NCI-H774 (cell line): ENCODE data around the gene PACSIN2.
"Not testable (repeated sequence)": the region's sequence is repeated elsewhere in the genome, so short reads cannot be mapped to it uniquely, and the experiment has no call there.

Experiments used
- DNase-seq: peaks from one replicate; lab custom pipeline; 2025; lab: John Stamatoyannopoulos, UW

Gene PACSIN2

DNA sequence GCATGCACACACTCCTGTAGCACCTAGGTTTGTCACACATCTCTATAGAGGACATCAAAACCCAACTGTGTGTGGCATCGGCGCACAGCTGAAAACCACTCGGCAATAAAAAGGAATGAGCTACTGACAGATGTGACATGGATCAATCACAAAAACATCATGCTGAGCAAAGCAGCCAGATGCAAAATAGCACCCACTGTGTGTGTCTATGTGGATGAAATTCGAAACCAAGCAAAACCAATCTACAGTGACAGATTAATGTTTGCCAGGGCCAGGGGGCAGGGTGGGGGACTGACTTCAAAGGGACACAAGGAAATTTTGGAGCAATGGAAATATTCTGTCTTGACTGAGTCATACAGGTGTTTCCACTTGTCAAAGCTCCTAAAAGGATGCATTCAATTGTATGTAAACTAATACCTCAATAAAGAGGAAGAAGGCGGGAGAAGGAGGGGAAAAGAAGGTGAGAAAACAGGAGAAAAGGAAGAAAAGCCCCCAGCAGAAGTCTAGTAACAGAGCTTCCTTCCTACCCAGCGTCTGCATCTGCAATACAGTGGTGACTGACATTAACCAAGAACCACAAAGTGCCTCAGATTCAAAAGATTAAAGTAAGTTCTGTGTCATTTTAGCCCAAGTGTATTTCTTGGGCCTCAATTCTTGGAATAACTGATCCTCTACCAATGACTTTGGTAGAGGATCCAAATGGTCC is 49.8 kb downstream of the PACSIN2 start:
- DNase-seq: no peak

DNA sequence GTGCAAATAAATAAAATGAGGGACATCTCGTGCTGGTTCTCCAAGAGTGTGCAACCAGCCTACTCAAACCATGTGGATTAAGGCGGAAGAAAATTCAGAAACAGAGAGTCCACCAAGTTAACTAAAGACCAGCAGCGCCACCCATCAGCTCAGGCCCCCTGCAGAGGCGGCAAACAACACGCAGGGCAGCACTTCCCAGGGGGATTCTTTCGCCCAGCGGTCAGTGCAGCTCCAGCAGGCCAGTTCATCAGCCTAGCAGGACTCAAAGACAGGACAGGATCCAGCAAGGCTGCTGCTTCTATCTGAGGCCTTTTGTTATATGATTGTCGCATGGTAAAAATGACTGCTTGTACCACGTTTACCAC is 51.7 kb downstream of the PACSIN2 start:
- DNase-seq: no peak

DNA sequence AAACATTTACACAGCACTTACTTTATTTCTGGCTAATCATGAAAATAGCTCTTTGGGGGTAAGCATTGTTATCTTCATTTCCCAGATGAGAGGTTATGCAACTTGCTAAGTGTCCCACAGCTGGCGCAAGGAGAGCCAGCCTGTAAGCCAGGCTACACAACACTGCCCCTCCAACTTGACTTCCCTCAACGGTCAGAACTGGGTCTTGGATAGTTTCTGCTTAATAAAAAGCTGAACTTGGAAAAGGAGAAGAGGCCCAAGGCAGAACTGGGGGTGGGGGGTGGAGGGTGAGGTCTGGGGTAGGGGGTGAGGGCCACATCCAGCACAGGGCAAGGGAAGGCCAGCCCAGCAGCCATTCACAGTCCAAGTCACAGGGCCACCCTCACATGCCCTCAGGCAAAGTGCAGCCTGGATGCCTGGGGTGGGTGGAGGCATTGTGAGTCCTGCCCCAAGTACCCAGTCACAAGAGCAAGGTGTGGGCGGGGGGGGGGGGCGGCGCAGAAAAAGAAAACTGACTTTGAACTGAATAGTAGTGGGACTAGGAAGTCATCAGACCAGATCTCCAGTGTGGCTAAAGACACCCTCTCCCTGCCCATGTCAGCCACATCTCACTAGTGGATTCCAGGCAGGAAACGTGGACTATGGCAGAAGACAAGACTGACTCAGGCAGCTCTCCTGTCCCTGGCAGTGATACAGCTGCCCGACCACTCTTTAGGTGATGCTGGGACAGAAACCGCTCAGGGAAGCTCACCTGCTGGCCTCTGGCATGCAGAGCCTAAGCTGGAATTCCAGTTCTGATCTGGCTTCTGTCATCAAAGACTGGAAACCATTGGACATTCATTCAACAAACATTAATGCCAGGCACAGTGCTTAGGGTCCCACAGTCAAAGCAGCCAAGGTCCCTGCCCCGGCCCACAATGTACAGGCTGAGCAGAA is 52.4 kb downstream of the PACSIN2 start:
- DNase-seq: no peak

DNA sequence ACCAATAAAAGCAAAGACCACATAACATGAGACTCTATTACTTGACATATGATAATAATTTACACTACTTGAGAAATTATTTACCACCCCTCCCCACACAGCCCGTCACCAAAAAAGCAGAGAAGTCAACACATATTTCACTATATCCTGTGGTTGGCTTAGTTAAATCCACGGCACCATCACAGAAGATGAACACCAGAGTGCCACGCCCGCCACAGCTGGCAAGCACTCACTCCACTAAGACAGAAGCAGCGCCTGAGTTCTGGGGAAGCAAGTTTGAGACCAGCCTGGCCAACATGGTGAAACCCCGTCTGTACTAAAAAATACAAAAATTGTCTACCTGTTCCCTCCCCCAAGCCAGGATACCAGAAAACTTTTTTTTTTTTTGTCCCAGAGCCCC is 53.1 kb downstream of the PACSIN2 start:
- DNase-seq: no peak

DNA sequence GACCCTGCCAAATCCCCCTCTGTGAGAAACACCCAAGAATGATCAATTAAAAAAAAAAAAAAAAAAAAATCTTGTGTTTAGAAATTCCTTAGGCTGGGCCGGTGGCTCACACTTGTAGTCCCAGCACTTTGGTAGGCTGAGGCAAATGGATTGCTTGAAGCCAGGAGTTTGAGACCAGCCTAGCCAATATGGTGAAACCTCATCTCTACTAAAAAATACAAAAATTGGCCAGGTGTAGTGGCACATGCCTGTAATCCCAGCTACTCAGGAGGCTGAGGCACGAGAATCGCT is 53.6 kb downstream of the PACSIN2 start:
- not testable (repeated sequence) for DNase-seq

DNA sequence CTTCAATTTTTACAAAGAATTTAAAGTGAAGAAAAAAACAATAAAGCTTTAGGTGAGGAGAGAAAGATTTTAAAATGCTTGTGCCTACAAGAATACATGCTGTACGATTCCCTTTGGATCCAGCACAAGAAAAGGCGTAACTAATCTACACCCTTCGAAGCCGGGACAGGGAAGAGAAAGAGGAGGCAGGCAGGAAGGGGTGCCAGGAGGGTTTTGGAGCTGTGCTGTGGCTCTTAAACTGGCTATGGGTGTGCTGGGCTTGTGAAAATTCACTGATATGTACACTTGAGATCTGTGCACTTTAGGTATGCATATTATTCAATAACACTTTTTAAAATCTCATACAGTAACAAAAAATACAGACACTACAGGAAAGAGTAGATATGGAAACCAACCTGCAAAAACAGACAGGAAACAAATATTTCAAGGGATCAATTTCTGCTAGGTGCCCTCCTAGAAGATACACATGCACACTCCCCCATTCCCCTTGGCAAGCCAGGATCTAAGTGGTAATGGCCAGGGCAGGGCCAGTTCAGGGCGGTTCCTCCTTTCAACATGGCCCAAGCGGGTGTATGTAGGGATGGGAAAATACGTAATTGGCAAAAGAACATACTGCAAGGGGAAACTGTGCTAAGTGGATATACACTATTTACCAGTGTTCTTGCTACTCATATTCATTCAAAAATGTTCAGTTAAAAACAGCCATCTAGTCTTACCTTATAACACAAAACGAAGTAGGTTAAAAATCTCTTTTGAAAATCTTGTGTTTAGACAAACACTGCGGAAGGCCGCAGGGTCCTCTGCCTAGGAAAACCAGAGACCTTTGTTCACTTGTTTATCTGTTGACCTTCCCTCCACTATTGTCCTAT is 54.2 kb downstream of the PACSIN2 start:
- DNase-seq: no peak

DNA sequence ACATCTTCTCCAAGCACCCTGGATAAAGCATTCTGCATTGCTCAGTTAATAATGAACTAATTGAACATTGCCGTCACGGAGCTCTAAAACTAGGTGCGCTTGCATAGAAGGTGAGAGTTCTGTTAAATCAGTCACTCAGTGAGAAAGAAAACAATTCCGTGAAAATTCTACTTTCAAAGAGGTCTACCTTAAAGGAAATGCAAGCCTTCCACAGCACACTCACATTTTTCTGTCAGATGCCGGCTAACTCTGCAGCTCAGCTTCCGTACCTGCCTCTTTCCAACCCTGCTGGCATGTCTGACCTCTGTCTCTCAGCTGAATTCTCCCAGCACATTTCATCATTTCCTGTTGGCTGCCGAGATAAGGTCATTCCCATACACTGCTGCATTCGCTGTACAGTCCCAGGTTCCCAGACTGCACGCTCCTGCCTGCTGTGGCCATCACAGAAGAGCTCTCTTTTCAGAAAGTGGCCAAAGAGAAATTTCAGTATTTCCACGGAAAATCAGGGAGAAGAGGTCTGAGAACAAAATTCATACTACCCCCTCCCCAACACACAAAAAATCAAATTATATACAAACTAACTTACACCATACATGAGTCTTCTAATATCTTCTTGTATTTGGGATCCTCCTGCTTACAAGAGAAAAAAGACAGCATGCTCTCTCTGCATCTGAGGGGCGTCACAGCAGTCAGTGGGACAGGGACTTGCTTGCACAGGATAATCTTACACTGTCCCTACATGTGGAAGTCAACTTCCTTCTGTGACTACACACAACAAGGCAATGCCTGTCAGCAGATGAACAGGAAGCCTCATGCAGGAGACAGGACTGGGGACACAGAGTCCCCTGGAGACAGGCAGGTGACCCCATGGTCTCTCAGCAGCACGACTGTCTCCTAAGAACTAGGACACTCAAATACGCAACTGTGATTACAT is 55.1 kb downstream of the PACSIN2 start:
- DNase-seq: no peak

DNA sequence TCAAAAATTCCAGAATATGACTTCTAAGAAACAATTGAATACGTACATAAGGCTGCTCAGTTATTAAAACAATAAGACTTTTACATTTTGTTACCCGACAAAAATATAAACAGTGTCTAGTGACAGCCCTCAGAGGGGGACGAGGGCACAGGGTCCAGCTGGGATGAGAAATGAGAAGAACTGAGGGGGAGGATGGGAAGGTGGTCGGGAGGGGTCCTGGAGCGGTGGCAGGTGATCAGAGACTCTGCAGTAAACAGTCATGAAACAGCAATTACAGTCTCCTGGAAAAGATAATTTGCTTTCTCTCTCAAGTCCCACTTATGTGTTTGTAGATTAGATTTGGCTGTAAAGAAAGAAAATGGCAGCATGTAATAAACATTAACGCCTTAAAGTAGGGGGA is 56.0 kb downstream of the PACSIN2 start:
- no peak for DNase-seq

DNA sequence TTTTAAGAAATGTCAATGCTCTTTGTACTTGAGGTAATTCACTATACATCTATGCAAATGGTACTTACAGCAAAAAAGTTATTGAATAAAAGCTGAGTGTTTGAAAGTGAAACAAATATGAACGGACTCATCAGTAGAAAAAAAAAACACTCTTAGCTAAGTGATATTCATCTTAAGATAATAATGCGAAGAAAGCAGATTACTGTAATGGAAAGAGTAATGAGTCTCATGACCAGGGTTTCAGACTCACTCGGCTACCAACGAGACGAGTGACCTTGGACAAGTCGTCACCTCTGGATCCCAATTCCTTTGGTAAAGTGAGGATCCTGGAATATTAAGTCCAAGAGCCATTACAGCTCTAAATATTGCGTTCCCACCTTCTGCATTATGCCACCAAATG is 57.0 kb downstream of the PACSIN2 start:
- no peak for DNase-seq

DNA sequence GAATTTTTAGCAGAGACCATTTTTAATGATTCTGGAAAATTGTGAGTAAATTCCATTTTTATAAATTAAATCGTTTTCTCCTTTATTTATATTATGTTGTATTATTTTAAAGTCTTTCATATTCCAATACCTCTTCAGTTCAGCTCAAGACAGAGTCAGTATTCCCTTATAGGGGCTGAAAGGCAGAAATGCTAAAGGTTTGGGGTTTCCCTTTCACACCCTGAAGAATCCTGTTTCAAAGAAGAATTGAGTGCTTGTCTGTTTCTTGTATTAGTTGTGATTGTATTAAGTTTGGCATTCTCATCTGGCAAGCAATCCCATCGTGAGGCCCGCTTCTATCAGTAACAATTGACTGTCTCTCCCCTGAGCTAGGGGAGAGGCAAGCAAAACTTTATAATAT is 57.4 kb downstream of the PACSIN2 start:
- no peak for DNase-seq

DNA sequence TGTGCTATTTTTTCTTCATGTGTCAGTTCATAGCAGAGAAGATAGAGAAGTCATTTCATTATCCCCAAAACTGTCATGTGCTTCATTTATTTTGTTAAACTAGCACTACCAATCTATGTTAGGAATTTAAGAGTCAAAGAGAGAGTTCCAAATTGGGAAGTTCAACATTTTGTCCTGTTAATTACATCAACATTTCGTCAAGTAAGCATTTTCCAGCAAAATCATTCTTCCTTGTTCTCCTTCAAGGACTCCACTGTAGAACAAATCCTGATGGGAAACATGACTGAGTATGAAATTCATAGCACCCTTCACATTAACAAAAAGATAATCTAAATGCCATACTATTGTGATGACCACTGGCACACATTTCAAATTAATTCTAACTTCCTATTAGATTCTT is 59.1 kb downstream of the PACSIN2 start:
- DNase-seq: no peak

DNA sequence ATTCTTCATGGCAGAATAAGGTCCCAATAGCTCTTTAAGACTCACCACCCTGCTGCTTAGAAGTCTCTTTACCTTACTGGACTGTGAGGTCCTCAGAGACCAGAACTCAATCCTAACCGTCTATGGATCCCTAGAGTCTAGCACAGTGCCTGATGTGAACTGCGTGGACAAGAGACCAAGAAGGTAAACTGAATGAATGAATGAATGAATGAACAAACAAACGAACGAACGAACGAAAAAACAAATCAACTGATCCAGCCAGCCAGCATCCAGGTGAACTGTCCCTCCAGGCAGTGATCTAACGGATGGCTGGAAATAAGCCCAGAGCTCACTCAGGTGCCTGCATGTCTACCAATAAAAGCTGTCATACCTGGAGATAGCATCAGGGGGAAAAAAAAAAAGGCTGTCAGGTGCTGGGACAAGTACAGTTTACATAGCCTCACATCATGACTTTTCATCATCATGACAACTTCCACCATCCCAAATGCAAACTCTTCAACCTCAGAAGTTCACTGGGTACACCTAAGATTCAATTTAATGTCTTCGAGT is 59.8 kb downstream of the PACSIN2 start:
- no peak for DNase-seq

DNA sequence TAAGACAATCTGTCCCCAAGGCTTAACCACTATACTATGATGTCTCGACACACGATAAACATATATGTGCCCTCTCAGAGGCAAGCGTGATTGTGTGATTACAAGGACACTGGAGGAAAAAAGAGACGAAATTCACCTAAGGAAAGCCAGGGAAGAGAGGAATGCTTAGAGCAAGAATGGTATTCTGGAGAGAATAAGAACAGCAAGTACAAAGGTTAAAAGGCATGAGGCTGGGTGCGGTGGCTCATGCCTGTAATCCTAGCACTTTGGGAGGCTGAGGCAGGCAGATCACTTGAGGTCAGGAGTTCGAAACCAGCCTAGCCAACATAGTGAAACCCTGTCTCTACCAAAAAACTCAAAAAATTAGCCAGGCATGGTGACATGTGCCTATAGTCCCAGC is 61.2 kb downstream of the PACSIN2 start:
- not testable (repeated sequence) for DNase-seq

DNA sequence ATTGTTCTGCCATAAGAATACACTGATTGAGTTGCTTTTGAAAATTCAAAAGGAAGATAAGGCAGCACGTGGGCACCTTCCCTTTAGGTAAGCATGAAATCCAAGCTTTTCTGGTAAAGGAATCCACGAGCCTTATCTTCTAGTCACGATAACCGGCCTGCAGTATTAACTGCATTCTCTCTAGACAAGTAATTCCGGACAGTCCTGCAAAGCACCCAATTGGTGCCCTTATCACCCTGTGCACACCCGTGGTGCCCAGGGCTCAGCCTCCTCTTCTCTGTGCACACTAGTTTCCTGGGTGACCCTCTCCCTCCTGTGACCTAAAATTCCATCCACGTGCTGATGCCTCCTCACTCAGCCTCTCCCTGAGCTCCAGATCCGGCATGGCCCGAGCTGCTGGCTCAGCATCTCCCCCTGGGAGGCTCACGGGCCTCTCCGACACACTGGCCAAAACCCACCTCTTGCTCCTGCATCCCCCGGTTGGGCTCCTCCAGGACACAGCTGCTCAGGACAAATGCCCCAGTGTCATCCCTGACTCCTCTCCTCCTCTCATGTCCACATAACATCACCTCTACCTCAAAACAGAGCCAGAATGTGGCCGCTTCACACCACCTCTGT is 63.7 kb downstream of the PACSIN2 start:
- DNase-seq: no peak

DNA sequence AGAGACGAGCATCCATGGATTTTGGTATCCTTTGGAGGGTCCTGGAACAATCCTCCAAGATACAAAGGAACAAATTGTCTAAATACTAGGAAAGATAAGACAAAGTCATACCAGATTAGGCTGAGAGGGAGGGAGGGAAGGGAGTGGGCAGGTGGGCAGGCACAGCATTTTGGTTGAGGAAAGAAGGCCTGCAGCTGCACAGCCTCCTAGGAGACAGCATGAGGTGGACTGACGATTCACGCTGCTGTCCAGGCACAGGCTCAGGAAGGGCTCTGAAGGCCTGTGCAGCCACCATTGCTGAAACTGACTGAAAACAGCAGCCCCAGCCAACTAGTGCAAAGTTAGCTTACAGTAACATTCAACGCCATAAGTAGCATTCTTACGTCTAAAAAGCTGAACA is 64.7 kb downstream of the PACSIN2 start:
- no peak for DNase-seq

DNA sequence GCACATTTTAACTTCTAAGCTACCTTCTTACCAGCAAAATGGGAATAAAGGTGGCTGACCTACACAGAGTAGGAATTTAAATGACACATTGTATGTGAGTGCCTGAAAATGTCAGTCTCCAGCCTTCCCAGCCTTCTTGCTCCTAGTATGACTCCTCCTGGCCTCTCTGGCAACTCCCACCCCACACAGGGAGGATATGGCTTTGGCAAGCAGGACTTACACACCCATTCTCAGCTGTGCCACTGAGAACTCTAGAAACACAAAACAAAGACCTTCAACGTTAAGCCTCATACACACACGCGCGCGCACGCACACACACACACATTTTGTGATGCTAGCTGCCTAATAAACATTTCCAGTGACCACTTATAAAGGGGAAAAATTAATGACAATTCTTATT is 65.8 kb downstream of the PACSIN2 start:
- DNase-seq: no peak

DNA sequence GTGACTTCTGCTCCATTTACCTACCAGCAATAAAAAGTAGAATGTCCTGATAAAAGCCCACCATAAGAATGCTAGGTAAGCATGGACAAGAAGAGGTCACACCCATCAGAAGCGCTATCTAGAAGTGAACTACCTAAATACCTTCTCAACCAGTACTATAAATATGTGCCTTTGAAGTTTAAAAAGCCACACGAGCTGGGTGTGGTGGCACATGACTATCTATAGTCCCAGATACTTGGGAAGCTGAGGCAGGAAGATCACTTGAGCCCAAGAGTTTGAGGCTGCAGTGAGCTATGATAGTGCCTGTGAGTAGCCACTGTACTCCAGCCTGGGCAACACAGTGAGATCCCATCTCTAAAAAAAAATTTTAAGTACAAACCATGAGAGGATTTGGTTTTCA is 66.7 kb downstream of the PACSIN2 start:
- DNase-seq: no peak

DNA sequence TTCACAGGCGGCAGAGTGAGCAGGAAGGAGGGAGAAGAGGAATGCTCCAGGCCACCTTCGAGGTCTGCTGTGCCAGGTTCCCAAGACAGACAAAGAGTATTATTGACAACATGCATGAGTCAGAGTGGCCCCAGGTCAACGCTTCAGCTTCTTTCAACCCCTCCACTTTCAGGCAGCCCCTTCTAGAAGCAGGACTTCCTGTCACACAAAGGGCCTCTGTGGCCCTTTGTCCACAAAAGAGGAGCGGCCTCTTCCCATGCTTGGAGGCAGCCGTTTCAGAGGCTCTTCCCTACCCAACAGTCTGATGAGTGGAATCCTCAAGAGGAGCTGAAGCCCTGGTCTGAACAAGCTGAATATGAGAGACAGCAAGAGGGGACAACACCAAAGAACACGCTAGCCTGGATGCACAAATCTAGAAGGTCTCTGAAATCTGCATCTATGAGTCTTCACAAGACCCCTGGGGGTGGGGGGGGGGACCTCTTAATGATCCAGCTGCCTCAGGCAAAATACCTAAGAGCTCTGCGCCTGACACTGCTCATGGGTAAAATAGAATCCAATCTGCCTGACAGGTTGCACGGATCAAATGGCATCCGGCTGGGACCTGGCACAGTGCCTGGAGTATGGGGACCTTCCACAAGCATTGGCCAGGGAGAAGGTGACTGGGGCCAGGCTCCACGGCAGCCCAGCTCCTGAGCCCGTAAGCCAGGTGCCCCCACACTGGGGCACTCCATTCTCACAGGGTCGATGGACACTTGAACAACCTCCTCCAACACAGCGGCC is 67.5 kb downstream of the PACSIN2 start:
- DNase-seq: no peak

DNA sequence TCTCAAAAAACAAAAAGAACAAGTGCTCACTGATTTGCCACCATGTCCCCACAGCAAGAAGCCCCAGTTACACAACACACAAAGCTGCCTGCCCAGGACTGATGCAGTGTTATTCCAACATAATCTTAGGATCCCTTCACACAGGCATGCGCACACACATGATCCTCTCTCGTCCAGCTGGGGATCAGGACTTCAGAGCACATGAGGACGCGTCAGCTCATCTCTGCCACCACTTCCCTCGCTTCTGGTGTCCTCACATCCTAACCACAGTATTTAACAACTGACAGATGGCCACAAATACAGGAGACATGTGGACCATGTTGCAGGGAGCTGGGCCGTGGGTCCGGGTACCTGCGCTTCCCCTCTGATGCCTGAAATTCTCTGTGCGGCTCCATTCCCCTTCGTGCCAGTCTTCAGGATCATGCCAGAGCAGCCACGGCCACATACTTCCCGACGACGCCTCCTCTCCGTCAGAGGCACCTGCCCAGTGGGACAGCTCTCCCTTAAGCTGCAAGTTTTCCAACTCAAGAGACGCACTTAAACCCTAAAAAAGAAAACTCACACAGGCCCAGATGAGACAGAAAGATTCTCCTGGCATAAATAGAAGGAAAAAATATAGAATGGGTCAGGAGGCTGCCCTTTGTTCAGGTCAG is 68.3 kb downstream of the PACSIN2 start:
- no peak for DNase-seq

DNA sequence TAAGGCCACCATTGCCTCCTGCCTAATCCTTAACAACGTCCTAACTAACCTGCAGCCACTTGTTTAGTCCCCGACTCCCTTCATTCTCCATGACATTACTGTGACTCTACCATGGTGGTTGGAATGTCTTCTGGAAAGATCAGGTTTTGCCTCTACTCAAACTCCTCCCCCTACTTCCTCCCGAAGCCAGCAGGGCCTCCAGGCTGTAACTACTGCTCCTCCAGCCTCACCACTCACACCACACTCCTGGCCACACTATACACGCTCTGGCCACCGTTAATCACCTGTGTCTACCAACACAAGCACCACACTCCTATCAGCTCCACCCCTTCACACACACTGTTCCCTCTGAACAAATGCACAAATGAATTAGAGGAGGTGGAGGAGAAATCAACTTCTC is 69.2 kb downstream of the PACSIN2 start:
- DNase-seq: no peak
